ENCODE data around the gene MXRA8. TPM values are rescaled to one million over a fixed set of nuclear protein-coding genes. Genes with fewer than 3 reads are reported as not detected.

MXRA8 gene
- total RNA-seq, 2 donors from 2014 or later, result 28.3 to 29.2 TPM

DNA sequence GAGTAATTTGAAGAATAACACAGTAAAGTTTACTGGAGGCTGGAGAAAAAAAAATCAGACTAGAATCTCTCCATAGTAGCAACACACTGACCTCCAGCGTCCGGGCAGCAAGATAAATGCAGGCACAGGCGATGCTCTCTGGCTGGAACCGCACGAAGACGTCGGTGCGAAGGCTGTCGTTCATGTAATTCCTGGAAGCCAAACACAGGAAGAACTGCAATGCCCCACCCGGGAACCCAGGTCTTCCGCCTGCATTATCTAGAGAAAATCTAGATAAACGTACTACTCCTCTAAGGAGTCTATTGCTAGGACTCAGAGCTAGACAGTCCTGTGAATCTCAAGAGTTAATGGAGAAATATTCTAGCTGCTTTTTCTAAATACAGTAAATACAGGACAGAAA, 32.3 kb upstream of the MXRA8 start:
- H3K4me3 Mint-ChIP-seq, result no peak overlapping the region

DNA sequence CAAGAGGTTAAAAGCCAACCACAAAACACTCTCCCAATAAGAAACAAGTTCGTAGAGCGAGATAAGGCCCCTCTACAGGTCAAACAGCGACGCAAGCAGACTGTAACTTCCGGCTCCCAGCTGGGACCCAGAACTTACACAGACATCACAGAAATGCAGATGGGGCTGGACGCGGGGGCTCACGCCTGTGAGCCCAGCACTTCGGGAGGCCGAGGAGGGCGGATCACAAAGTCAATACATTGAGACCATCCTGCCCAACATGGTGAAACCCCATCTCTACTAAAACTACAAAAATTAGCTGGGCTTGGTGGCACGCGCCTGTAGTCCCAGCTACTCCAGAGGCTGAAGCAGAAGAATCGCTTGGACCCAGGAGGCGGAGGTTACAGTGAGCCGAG, 29.7 kb upstream of the MXRA8 start:
- Histone ChIP-seq H3K9ac (ENCODE audit: extremely low read depth, low read length, poor library complexity, severe bottlenecking) (no peak overlapping the region), H3K4me1 (ENCODE audit: control insufficient read depth, insufficient read depth, low read length) (no peaks in the 10 kb centered on the region), H3K27ac (ENCODE audit: low read depth, low read length) (no peak overlapping the region), H3K4me3 (ENCODE audit: low read length) (no peak overlapping the region), H3K27me3 (ENCODE audit: control insufficient read depth, insufficient read depth, low read length, poor library complexity, severe bottlenecking) (no peaks in the 10 kb centered on the region), H3K36me3 (ENCODE audit: control insufficient read depth, insufficient read depth, low read length) (peaks cover 80% of the 10 kb centered on the region), H3K9me3 (ENCODE audit: control insufficient read depth, low read length) (no peaks in the 10 kb centered on the region)
- 98 to 100% methylated on average over 9 to 16 of the region's 16 CpGs for WGBS, 2 experiments (ENCODE audit: insufficient coverage in 1 of 2, insufficient read length in 1 of 2)
- peaks cover 90% of the 10 kb centered on the region for H3K36me3 Mint-ChIP-seq (ENCODE audit: low read depth)
- TF ChIP-seq, protein P1, sequence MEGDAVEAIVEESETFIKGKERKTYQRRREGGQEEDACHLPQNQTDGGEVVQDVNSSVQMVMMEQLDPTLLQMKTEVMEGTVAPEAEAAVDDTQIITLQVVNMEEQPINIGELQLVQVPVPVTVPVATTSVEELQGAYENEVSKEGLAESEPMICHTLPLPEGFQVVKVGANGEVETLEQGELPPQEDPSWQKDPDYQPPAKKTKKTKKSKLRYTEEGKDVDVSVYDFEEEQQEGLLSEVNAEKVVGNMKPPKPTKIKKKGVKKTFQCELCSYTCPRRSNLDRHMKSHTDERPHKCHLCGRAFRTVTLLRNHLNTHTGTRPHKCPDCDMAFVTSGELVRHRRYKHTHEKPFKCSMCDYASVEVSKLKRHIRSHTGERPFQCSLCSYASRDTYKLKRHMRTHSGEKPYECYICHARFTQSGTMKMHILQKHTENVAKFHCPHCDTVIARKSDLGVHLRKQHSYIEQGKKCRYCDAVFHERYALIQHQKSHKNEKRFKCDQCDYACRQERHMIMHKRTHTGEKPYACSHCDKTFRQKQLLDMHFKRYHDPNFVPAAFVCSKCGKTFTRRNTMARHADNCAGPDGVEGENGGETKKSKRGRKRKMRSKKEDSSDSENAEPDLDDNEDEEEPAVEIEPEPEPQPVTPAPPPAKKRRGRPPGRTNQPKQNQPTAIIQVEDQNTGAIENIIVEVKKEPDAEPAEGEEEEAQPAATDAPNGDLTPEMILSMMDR (conservative IDR thresholded peaks at IDR 0.05), result no peak
- H3K27ac Mint-ChIP-seq, result no peak overlapping the region
- no peaks in the 10 kb centered on the region for H3K4me1 Mint-ChIP-seq
- no peak for DNase-seq
- no peak overlapping the region for H3K4me3 Mint-ChIP-seq
- H3K27me3 Mint-ChIP-seq (ENCODE audit: insufficient read depth), result no peaks in the 10 kb centered on the region
- H3K9me3 Mint-ChIP-seq, result no peaks in the 10 kb centered on the region

More for the DNA sequence above, 32.3 kb upstream of the MXRA8 start:
- Mint-ChIP-seq H3K9me3 (no peaks in the 10 kb centered on the region), H3K36me3 (ENCODE audit: low read depth) (peaks cover 97% of the 10 kb centered on the region), H3K4me1 (no peaks in the 10 kb centered on the region), H3K27me3 (ENCODE audit: insufficient read depth) (no peaks in the 10 kb centered on the region), H3K27ac (no peak overlapping the region)
- no peak overlapping the region for H3K4me3 ChIP-seq (ENCODE audit: low read length)
- H3K9ac ChIP-seq (ENCODE audit: extremely low read depth, low read length, poor library complexity, severe bottlenecking), result no peak overlapping the region
- H3K9me3 ChIP-seq (ENCODE audit: control insufficient read depth, low read length), result no peaks in the 10 kb centered on the region
- WGBS, 2 experiments (ENCODE audit: insufficient coverage in 1 of 2, insufficient read length in 1 of 2), result 97% methylated on average over 12 of the region's 12 CpGs
- no peaks in the 10 kb centered on the region for H3K4me1 ChIP-seq (ENCODE audit: control insufficient read depth, insufficient read depth, low read length)
- no peak for DNase-seq
- no peaks in the 10 kb centered on the region for H3K27me3 ChIP-seq (ENCODE audit: control insufficient read depth, insufficient read depth, low read length, poor library complexity, severe bottlenecking)
- no peak overlapping the region for H3K27ac ChIP-seq (ENCODE audit: low read depth, low read length)
- TF ChIP-seq, protein P1 (conservative IDR thresholded peaks at IDR 0.05), result no peak
- H3K36me3 ChIP-seq (ENCODE audit: control insufficient read depth, insufficient read depth, low read length), result peaks cover 92% of the 10 kb centered on the region

DNA sequence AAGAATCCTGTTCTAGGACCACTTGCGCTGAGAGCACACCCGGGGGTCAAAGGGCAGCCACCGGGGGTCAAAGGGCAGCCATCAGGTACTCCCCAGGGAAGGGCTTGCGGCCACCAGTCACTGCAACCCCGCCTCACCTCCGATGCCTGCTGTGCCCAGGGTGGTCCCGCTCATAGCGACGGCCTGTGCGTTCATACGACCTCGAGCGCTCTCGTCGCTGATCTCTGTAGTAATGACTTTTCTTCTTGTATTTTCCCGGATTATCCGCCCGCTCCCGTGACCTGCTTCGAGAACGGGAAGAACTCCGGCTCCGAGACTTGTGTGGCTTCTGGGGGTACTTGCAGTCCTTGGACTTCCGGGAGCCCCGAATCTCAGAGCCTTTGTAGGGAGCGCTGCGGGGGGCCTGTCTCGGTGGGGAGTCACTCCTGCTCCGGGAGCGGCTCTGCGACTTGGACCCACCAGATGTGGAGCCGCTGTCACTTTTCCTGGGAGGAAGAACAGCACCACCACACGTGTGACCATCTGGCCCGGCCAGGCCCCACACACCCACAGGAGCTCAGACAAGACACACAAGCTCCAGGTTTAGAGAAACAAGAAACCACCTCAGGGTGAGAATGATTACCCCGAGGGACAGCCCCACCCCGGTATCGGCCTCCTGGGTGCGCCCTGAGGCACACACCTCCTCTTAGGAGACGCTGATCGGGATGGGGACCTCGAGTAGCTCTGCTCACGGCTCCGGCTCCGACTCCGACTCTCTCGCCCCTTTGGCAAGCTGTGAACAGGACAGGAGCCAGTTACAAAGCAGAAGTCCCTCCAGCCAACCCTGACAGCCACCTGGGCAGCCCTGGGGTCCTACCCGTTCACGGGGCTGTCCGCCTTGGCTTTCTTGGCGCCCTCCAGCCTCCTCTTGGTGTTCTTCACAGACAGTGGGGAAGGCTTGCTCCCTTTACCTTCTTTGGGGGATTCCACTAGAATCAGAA, 29.0 kb upstream of the MXRA8 start:
- H3K4me1 ChIP-seq (ENCODE audit: control insufficient read depth, insufficient read depth, low read length), result no peaks in the 10 kb centered on the region
- no peaks in the 10 kb centered on the region for H3K27me3 ChIP-seq (ENCODE audit: control insufficient read depth, insufficient read depth, low read length, poor library complexity, severe bottlenecking)
- Mint-ChIP-seq H3K27ac (no peak overlapping the region), H3K9me3 (no peaks in the 10 kb centered on the region), H3K36me3 (ENCODE audit: low read depth) (peaks cover 83% of the 10 kb centered on the region), H3K27me3 (ENCODE audit: insufficient read depth) (no peaks in the 10 kb centered on the region), H3K4me1 (no peaks in the 10 kb centered on the region), H3K4me3 (no peak overlapping the region)
- no peak overlapping the region for H3K4me3 ChIP-seq (ENCODE audit: low read length)
- peaks cover 73% of the 10 kb centered on the region for H3K36me3 ChIP-seq (ENCODE audit: control insufficient read depth, insufficient read depth, low read length)
- no peak overlapping the region for H3K9ac ChIP-seq (ENCODE audit: extremely low read depth, low read length, poor library complexity, severe bottlenecking)
- TF ChIP-seq, protein P1 (conservative IDR thresholded peaks at IDR 0.05), result no peak
- H3K9me3 ChIP-seq (ENCODE audit: control insufficient read depth, low read length), result no peaks in the 10 kb centered on the region
- no peak for DNase-seq
- no peak overlapping the region for H3K27ac ChIP-seq (ENCODE audit: low read depth, low read length)
- 96 to 98% methylated on average over 29 to 50 of the region's 50 CpGs for WGBS, 2 experiments (ENCODE audit: insufficient coverage in 1 of 2, insufficient read length in 1 of 2)

Data from endodermal cell (in vitro differentiated cells).